Neuronal stem cell (in vitro differentiated cells): ENCODE data around the gene SPTA1.
"Not testable (repeated sequence)": the region's sequence is repeated elsewhere in the genome, so short reads cannot be mapped to it uniquely, and the experiment has no call there.

ENCODE experiments used
- DNase-seq: peaks from one replicate; pipeline ENCODE4 v3.0.0-alpha.2; 2013; ENCODE audit warnings: low spot score
- H2AFZ ChIP-seq: one replicate; pipeline ENCODE4 v1.6.1; 2013; ENCODE audit warnings: mild to moderate bottlenecking, low read length, inconsistent platforms
- H2AK5ac ChIP-seq: 2 replicates; pipeline ENCODE4 v1.6.1; 2013; ENCODE audit warnings: low read depth, mild to moderate bottlenecking, inconsistent platforms, low read length, moderate library complexity, mixed read lengths
- H2BK120ac ChIP-seq: 2 replicates; pipeline ENCODE4 v1.6.1; 2013; ENCODE audit warnings: low read depth, mild to moderate bottlenecking, inconsistent platforms, low read length, moderate library complexity, mixed read lengths
- H2BK12ac ChIP-seq: one replicate; pipeline ENCODE4 v1.6.1; 2013; ENCODE audit warnings: low read length, inconsistent platforms
- H2BK15ac ChIP-seq: 2 replicates; pipeline ENCODE4 v1.6.1; 2013; ENCODE audit warnings: mild to moderate bottlenecking, low read length, inconsistent platforms, mixed read lengths
- H2BK5ac ChIP-seq: one replicate; pipeline ENCODE4 v1.6.1; 2013; ENCODE audit warnings: inconsistent platforms, mild to moderate bottlenecking, low read length, moderate library complexity
- H3K14ac ChIP-seq: one replicate; pipeline ENCODE4 v1.6.1; 2013; ENCODE audit warnings: low read length, inconsistent platforms
- H3K18ac ChIP-seq: 2 replicates; pipeline ENCODE4 v1.6.1; 2013; ENCODE audit warnings: low read length, inconsistent platforms
- H3K23ac ChIP-seq: 2 replicates; pipeline ENCODE4 v1.6.1; 2013; ENCODE audit warnings: low read depth, mild to moderate bottlenecking, mixed read lengths, low read length, inconsistent platforms; ENCODE audit not compliant: poor library complexity
- H3K27ac ChIP-seq: replicated peaks from 3 replicates; pipeline ENCODE4 v1.5.1; 2013; ENCODE audit warnings: low read length, inconsistent platforms
- H3K27me3 ChIP-seq, 3 experiments: 2 replicates each; pipeline ENCODE4 v1.6.1; 2013; ENCODE audit warnings: low read length in 3 of 3, mild to moderate bottlenecking in 2 of 3, inconsistent platforms in 1 of 3, low read depth in 1 of 3, mixed read lengths in 1 of 3, moderate library complexity in 1 of 3; ENCODE audit not compliant: control insufficient read depth in 3 of 3, insufficient read depth in 3 of 3
- H3K36me3 ChIP-seq, 2 donors: replicated peaks in 1 of 2; 2 replicates each; pipeline ENCODE4 v1.6.1; 2013; ENCODE audit warnings: low read length in 2 of 2; ENCODE audit not compliant: control insufficient read depth in 2 of 2, insufficient read depth in 2 of 2
- H3K4ac ChIP-seq: 2 replicates; pipeline ENCODE4 v1.6.1; 2013; ENCODE audit warnings: inconsistent platforms, mild to moderate bottlenecking, low read length, moderate library complexity
- H3K4me1 ChIP-seq, 2 donors: 1 replicate in 1 of 2; 2 replicates in 1 of 2; pipeline ENCODE4 v1.6.1; 2013; ENCODE audit warnings: low read length in 2 of 2, low read depth in 1 of 2; ENCODE audit not compliant: control insufficient read depth in 2 of 2, insufficient read depth in 1 of 2
- H3K4me2 ChIP-seq: one replicate; pipeline ENCODE4 v1.6.1; 2013; ENCODE audit warnings: mild to moderate bottlenecking, low read length, inconsistent platforms; ENCODE audit not compliant: insufficient read depth, poor library complexity, severe bottlenecking
- H3K4me3 ChIP-seq, 2 donors: 2 replicates each; pipeline ENCODE4 v1.5.1; 2013; ENCODE audit warnings: low read length in 2 of 2, mild to moderate bottlenecking in 2 of 2, inconsistent platforms in 1 of 2, moderate library complexity in 1 of 2
- H3K79me1 ChIP-seq: one replicate; pipeline ENCODE4 v1.6.1; 2013; ENCODE audit warnings: low read depth, mild to moderate bottlenecking, inconsistent platforms, low read length, moderate library complexity
- H3K9ac ChIP-seq: one replicate; pipeline ENCODE4 v1.6.1; 2013; ENCODE audit warnings: mild to moderate bottlenecking, low read depth, low read length, inconsistent platforms; ENCODE audit not compliant: poor library complexity
- H3K9me3 ChIP-seq, 2 donors: replicated peaks in 1 of 2; 2 replicates each; pipeline versions ENCODE3 to v1.6.1; 2013; ENCODE audit warnings: low read length in 2 of 2, mild to moderate bottlenecking in 2 of 2, inconsistent platforms in 1 of 2, low read depth in 1 of 2, mixed read lengths in 1 of 2, moderate library complexity in 1 of 2; ENCODE audit not compliant: control insufficient read depth in 2 of 2, insufficient read depth in 1 of 2
- H4K8ac ChIP-seq: one replicate; pipeline ENCODE4 v1.6.1; 2013; ENCODE audit warnings: low read depth, mild to moderate bottlenecking, inconsistent platforms, low read length, moderate library complexity
- H4K91ac ChIP-seq: one replicate; pipeline ENCODE4 v1.6.1; 2013; ENCODE audit warnings: low read length, low read depth, mild to moderate bottlenecking, inconsistent platforms; ENCODE audit not compliant: poor library complexity
- WGBS, 2 donors: extraction: QIAGEN DNeasy Blood & Tissue Kit; methylation state at CpG; one replicate each; pipeline ENCODE4 v1.1.7; 2013; ENCODE audit warnings: missing lambda C conversion rate in 2 of 2, mixed read lengths in 1 of 2; ENCODE audit not compliant: insufficient read length in 2 of 2, insufficient replicate concordance in 1 of 2; ENCODE audit errors: extremely low coverage in 2 of 2; 5-methylcytosine and 5-hydroxymethylcytosine counted together

Gene SPTA1

GRCh38 chr1:158689110-158689509 is 2.6 kb upstream of the SPTA1 start:
- H3K4me1 ChIP-seq = no peaks in the 10 kb centered on the region
- H3K9ac ChIP-seq = no peak overlapping the region
- H3K14ac ChIP-seq = no peak overlapping the region
- H2BK12ac ChIP-seq = no peak overlapping the region
- no peaks in the 10 kb centered on the region for H3K9me3 ChIP-seq
- no peak overlapping the region for H2BK5ac ChIP-seq
- H3K4ac ChIP-seq = no peak overlapping the region
- no peak overlapping the region for H3K23ac ChIP-seq
- H2BK15ac ChIP-seq = no peak overlapping the region
- WGBS, 2 donors = no CpG with 5 or more reads among the region's 1 CpG
- H3K36me3 ChIP-seq = no peaks in the 10 kb centered on the region
- H3K4me3 ChIP-seq = no peak overlapping the region
- H3K18ac ChIP-seq = no peak overlapping the region
- no peaks in the 10 kb centered on the region for H3K27me3 ChIP-seq
- H3K27ac ChIP-seq = no peak overlapping the region
- no peak overlapping the region for H2AK5ac ChIP-seq
- no peak overlapping the region for H2BK120ac ChIP-seq
- no peak for DNase-seq
- H4K91ac ChIP-seq = no peak overlapping the region
- H4K8ac ChIP-seq = no peak overlapping the region
- H2AFZ ChIP-seq = no peak overlapping the region
- H3K4me2 ChIP-seq = no peak overlapping the region
- H3K79me1 ChIP-seq = no peaks in the 10 kb centered on the region

DNA sequence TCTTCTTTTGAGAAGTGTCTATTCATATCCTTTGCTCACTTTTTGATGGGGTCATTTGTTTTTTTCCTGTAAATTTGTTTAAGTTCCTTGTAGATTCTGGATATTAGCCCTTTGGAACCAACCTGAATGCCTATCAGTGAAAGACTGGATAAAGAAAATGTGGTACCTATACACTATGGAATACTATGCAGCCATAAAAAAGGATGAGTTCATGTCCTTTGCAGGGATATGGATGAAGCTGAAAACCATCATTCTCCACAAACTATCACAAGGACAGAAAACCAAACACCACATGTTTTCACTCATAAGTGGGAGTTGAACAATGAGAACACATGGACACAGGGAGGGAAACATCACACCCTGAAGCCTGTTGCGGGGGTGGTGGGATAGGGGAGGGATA is 1.8 kb upstream of the SPTA1 start:
- H3K36me3 ChIP-seq, H3K9ac ChIP-seq, H4K91ac ChIP-seq, H4K8ac ChIP-seq, H3K23ac ChIP-seq, H3K4me1 ChIP-seq, H3K79me1 ChIP-seq, H3K4ac ChIP-seq, H3K9me3 ChIP-seq, H3K4me3 ChIP-seq, H2AK5ac ChIP-seq, H3K4me2 ChIP-seq, H2AFZ ChIP-seq, H3K18ac ChIP-seq, H2BK120ac ChIP-seq, H2BK12ac ChIP-seq, H3K27me3 ChIP-seq, H2BK5ac ChIP-seq, DNase-seq, H3K27ac ChIP-seq, H2BK15ac ChIP-seq, H3K14ac ChIP-seq: not testable (repeated sequence)
- WGBS, 2 donors = no CpG with 5 or more reads among the region's 1 CpG

DNA sequence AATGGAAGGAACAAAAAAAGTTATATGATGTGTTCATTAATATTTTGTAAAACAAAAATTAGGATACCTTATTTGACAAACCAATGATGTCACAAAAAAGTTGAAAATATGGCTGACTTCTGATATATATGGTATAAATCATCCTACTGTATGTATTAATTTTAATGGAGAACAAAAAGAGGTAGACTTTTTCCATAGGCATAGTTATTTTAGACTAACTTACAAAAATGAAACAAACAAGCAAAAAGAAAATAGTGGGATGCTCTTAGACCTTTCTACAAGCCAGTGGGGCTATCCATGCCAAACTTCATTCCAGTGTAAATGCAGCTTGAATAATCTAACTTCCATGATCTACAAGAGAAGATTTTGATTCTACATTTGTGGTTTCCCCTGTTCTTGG is 522 bp upstream of the SPTA1 start:
- Histone ChIP-seq H3K27me3 (no peaks in the 10 kb centered on the region), H3K14ac (no peak overlapping the region), H2BK12ac (no peak overlapping the region), H3K4me2 (no peak overlapping the region), H4K8ac (no peak overlapping the region), H3K9me3 (no peaks in the 10 kb centered on the region), H4K91ac (no peak overlapping the region), H2AK5ac (no peak overlapping the region), H3K27ac (no peak overlapping the region), H3K18ac (no peak overlapping the region), H3K4me1 (no peaks in the 10 kb centered on the region), H3K9ac (no peak overlapping the region), H3K36me3 (no peaks in the 10 kb centered on the region), H3K23ac (no peak overlapping the region), H2AFZ (no peak overlapping the region), H2BK15ac (no peak overlapping the region), H2BK120ac (no peak overlapping the region), H3K79me1 (no peaks in the 10 kb centered on the region), H3K4ac (no peak overlapping the region), H3K4me3 (no peak overlapping the region), H2BK5ac (no peak overlapping the region)
- no peak for DNase-seq

DNA sequence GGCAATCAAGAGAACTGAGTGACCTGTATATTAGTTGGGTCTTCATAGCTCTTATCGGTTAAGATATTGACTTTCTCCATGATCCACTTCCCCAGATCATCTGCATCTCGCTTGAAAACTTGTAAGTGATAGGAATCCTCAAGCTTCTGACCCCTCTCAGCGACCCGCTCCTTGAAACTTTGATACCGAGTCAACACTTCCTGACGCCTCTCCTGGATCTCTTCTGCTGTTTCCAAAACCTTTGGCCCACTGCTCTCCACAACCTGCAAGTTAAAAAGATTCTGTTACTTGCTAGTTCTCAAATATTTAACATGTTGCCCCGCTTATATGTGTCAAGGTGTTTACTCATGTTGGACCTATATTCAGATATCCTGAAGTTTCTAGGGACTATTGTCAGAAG is 1.4 kb downstream of the SPTA1 start:
- no peak overlapping the region for H3K4me3 ChIP-seq
- no peak overlapping the region for H3K4ac ChIP-seq
- no peaks in the 10 kb centered on the region for H3K36me3 ChIP-seq
- no peak overlapping the region for H2AFZ ChIP-seq
- H3K9ac ChIP-seq = no peak overlapping the region
- no peak overlapping the region for H2BK120ac ChIP-seq
- no peaks in the 10 kb centered on the region for H3K79me1 ChIP-seq
- H2BK5ac ChIP-seq = no peak overlapping the region
- H3K23ac ChIP-seq = no peak overlapping the region
- no peak overlapping the region for H2AK5ac ChIP-seq
- no peak overlapping the region for H4K91ac ChIP-seq
- no peaks in the 10 kb centered on the region for H3K4me1 ChIP-seq
- H4K8ac ChIP-seq = no peak overlapping the region
- DNase-seq = no peak
- no peaks in the 10 kb centered on the region for H3K9me3 ChIP-seq
- no peak overlapping the region for H3K4me2 ChIP-seq
- H3K27me3 ChIP-seq = no peaks in the 10 kb centered on the region
- H2BK12ac ChIP-seq = no peak overlapping the region
- H2BK15ac ChIP-seq = no peak overlapping the region
- H3K14ac ChIP-seq = no peak overlapping the region
- no peak overlapping the region for H3K18ac ChIP-seq
- WGBS, 2 donors = no CpG with 5 or more reads among the region's 7 CpGs
- no peak overlapping the region for H3K27ac ChIP-seq
